Nephron (organoid): ENCODE measurements around the gene ARL17B.
A peak's percentile ranks its signal among the peaks of the same experiment; 100 is the strongest.
"Not testable (repeated sequence)": the region's sequence is repeated elsewhere in the genome, so short reads cannot be mapped to it uniquely, and the experiment has no call there.

Experiments used
- H3K27ac Mint-ChIP-seq, 3 experiments: 2 replicates each; pipeline ENCODE4 v1.8.0; 2020; ENCODE audit warnings: mixed read lengths in 3 of 3, mild to moderate bottlenecking in 2 of 3, moderate library complexity in 1 of 3
- H3K27me3 Mint-ChIP-seq: 2 replicates; pipeline ENCODE4 v1.8.0; 2021; ENCODE audit warnings: low read depth, mild to moderate bottlenecking, moderate library complexity, mixed read lengths
- H3K36me3 Mint-ChIP-seq: 2 replicates; pipeline ENCODE4 v1.8.0; 2020; ENCODE audit warnings: low read depth, mixed read lengths
- H3K4me1 Mint-ChIP-seq: 2 replicates; pipeline ENCODE4 v1.8.0; 2020; ENCODE audit warnings: mixed read lengths
- H3K4me3 Mint-ChIP-seq, 3 experiments: 2 replicates each; pipeline ENCODE4 v1.8.0; 2020; ENCODE audit warnings: mild to moderate bottlenecking in 3 of 3, mixed read lengths in 3 of 3, moderate library complexity in 2 of 3
- H3K9me3 Mint-ChIP-seq: 2 replicates; pipeline ENCODE4 v1.8.0; 2020; ENCODE audit warnings: mixed read lengths
- CTCF ChIP-seq, 3 experiments: fragments of 200-600 bp; sonication (generic); IDR thresholded peaks; one replicate each; pipeline ENCODE4 v1.5.0; 2021; ENCODE audit warnings: antibody characterized with exemption in 3 of 3; ENCODE audit not compliant: unreplicated experiment in 3 of 3

Gene ARL17B

GRCh38 chr17:46274238-46274637 lies 87.3 kb downstream of the ARL17B start:
- Mint-ChIP-seq H3K36me3 (no peaks in the 10 kb centered on the region), H3K4me1 (no peaks in the 10 kb centered on the region), H3K27ac (no peak overlapping the region), H3K4me3 (no peak overlapping the region), H3K27me3 (peaks cover 50% of the 10 kb centered on the region), H3K9me3 (no peaks in the 10 kb centered on the region)
- TF ChIP-seq CTCF (IDR thresholded peaks at IDR 0.05; ENCODE audit: unreplicated experiment in 3 of 3): no peak

GRCh38 chr17:46273541-46274236 lies 87.9 kb downstream of the ARL17B start:
- no peak overlapping the region for H3K27ac Mint-ChIP-seq
- H3K9me3 Mint-ChIP-seq: no peaks in the 10 kb centered on the region
- H3K4me1 Mint-ChIP-seq: no peaks in the 10 kb centered on the region
- peaks cover 50% of the 10 kb centered on the region for H3K27me3 Mint-ChIP-seq
- TF ChIP-seq CTCF (IDR thresholded peaks at IDR 0.05; ENCODE audit: unreplicated experiment in 3 of 3): no peak
- H3K36me3 Mint-ChIP-seq: no peaks in the 10 kb centered on the region
- no peak overlapping the region for H3K4me3 Mint-ChIP-seq

GRCh38 chr17:46270032-46270431 lies 91.5 kb downstream of the ARL17B start:
- peaks cover 13% of the 10 kb centered on the region for H3K4me1 Mint-ChIP-seq
- peaks cover 68% of the 10 kb centered on the region for H3K27me3 Mint-ChIP-seq
- no peak overlapping the region for H3K4me3 Mint-ChIP-seq
- no peaks in the 10 kb centered on the region for H3K9me3 Mint-ChIP-seq
- no peak overlapping the region for H3K27ac Mint-ChIP-seq
- H3K36me3 Mint-ChIP-seq: no peaks in the 10 kb centered on the region
- TF ChIP-seq CTCF (IDR thresholded peaks at IDR 0.05; ENCODE audit: unreplicated experiment in 3 of 3): no peak

- Mint-ChIP-seq H3K4me3 (peak overlapping the region; percentile 86 to 88 (median 87)), H3K4me1 (peaks cover 13% of the 10 kb centered on the region), H3K9me3 (no peaks in the 10 kb centered on the region), H3K27me3 (peaks cover 75% of the 10 kb centered on the region), H3K27ac (peak overlapping the region; percentile 72 to 81 (median 79)), H3K36me3 (no peaks in the 10 kb centered on the region)
- no peak for TF ChIP-seq CTCF (IDR thresholded peaks at IDR 0.05; ENCODE audit: unreplicated experiment in 3 of 3)
These were observed 94.7 kb downstream of the ARL17B start for GRCh38 chr17:46266656-46267544.

- H3K4me3 Mint-ChIP-seq: peak overlapping the region; percentile 80 to 88 (median 83)
- not testable (repeated sequence) for H3K9me3 Mint-ChIP-seq, H3K36me3 Mint-ChIP-seq
- peak overlapping the region; percentile 72 to 81 (median 79) for H3K27ac Mint-ChIP-seq
- H3K4me1 Mint-ChIP-seq: peaks cover 13% of the 10 kb centered on the region
- H3K27me3 Mint-ChIP-seq: peaks cover 73% of the 10 kb centered on the region
These were observed 95.4 kb downstream of the ARL17B start for GRCh38 chr17:46266063-46266655.
